GM12878 (cell line): ENCODE measurements around the gene EFTUD2. TPM values are rescaled to one million over a fixed set of nuclear protein-coding genes. Genes with fewer than 3 reads are reported as not detected.

ENCODE experiments used
- CUX1 ChIP-seq: IDR thresholded peaks from 2 replicates; pipeline ENCODE4 v1.6.1; 2012; ENCODE audit warnings: improper control_type of control experiment, low read depth, low read length; ENCODE audit not compliant: insufficient replicate concordance
- ETV6 ChIP-seq, 2 experiments: fragments of 450-650 bp in 1 of 2; IDR thresholded peaks in 1 of 2; conservative IDR thresholded peaks in 1 of 2; 2 replicates each; pipeline ENCODE4 v1.6.1; 2014; ENCODE audit warnings: antibody characterized with exemption in 1 of 2, borderline replicate concordance in 1 of 2, low read depth in 1 of 2, mild to moderate bottlenecking in 1 of 2, moderate library complexity in 1 of 2
- NR2C1 ChIP-seq: fragments of 450-650 bp; IDR thresholded peaks from 2 replicates; pipeline ENCODE4 v1.6.1; 2017; ENCODE audit warnings: antibody characterized with exemption, mild to moderate bottlenecking, moderate library complexity
- RAD21 ChIP-seq: IDR thresholded peaks from 2 replicates; pipeline ENCODE4 v1.6.1; 2011; ENCODE audit warnings: mild to moderate bottlenecking, low read depth, low read length, moderate library complexity; ENCODE audit not compliant: insufficient read depth
- RCOR1 ChIP-seq: conservative IDR thresholded peaks from 2 replicates; pipeline ENCODE4 v1.6.1; 2012; ENCODE audit warnings: low read depth, low read length, improper control_type of control experiment
- SPI1 ChIP-seq: IDR thresholded peaks from 2 replicates; pipeline ENCODE4 v1.6.1; 2011; ENCODE audit warnings: low read depth, mild to moderate bottlenecking, low read length, moderate library complexity, borderline replicate concordance; ENCODE audit not compliant: insufficient read depth
- polyA plus RNA-seq, 11 experiments: library from polyadenylated mRNA; depleted of rRNA in 4 of 11; unstranded in 6 of 11; stranded (reverse) in 5 of 11; fragments of >200 nt; fragmentation: Nextera tagmentation in 4 of 11; fragmentation: Illumina TruSeq in 1 of 11; extraction: Ambion mirVana in 4 of 11; extraction: Trizol in 1 of 11; gene quantifications; 1 replicate in 1 of 11; 2 replicates in 10 of 11; pipeline versions ENCODE4 v1.2.1 to v1.2.3, GENCODE V29; 2011 to 2016; ENCODE audit warnings: inconsistent platforms in 2 of 11, missing spikeins in 2 of 11, low read depth in 1 of 11
- total RNA-seq, 4 experiments: library from RNA; depleted of rRNA in 3 of 4; stranded (reverse); fragments of >200 nt in 3 of 4; fragmentation: Illumina TruSeq in 1 of 4; extraction: Trizol in 1 of 4; gene quantifications; 2 replicates each; pipeline versions ENCODE4 v1.2.1 to v1.2.3, GENCODE V29; 2013 to 2021

Gene EFTUD2
- total and polyA plus RNA-seq, 10 of the 15 experiments (the other 5 are each of a cell fraction or from before 2014, with no cell fraction given), result 33.0 to 198 (median 126) TPM

- no peak for TF ChIP-seq CUX1
- TF ChIP-seq ETV6 (conservative IDR thresholded peaks at IDR 0.05 in 1 of 2, IDR thresholded peaks at IDR 0.05 in 1 of 2; ENCODE audit: borderline replicate concordance in 1 of 2, low read depth in 1 of 2), result no peak
- TF ChIP-seq NR2C1, result no peak
- no peak for TF ChIP-seq RAD21
- TF ChIP-seq RCOR1, result no peak
- TF ChIP-seq SPI1, result no peak
These were observed 34.8 kb upstream of the EFTUD2 start (continued) for GRCh38 chr17:44933824-44934744.
